SK-N-SH treated with all-trans-retinoic acid at 6 μM for 48 hours (cell line): ENCODE results near the gene SDK2.

Source experiments
- ZNF8 ChIP-seq: fragments of 450-650 bp; formaldehyde crosslinking; IDR thresholded peaks from 2 replicates; pipeline ENCODE4 v1.5.0; 2020; ENCODE audit warnings: mild to moderate bottlenecking, moderate library complexity
- TF ChIP-seq, protein P1 (sequence below): fragments of 250-450 bp; sonication (Bioruptor Pico); IDR thresholded peaks from 2 replicates; pipeline ENCODE4 v1.8.0; 2020; ENCODE audit warnings: mild to moderate bottlenecking, moderate library complexity, borderline replicate concordance

DNA sequence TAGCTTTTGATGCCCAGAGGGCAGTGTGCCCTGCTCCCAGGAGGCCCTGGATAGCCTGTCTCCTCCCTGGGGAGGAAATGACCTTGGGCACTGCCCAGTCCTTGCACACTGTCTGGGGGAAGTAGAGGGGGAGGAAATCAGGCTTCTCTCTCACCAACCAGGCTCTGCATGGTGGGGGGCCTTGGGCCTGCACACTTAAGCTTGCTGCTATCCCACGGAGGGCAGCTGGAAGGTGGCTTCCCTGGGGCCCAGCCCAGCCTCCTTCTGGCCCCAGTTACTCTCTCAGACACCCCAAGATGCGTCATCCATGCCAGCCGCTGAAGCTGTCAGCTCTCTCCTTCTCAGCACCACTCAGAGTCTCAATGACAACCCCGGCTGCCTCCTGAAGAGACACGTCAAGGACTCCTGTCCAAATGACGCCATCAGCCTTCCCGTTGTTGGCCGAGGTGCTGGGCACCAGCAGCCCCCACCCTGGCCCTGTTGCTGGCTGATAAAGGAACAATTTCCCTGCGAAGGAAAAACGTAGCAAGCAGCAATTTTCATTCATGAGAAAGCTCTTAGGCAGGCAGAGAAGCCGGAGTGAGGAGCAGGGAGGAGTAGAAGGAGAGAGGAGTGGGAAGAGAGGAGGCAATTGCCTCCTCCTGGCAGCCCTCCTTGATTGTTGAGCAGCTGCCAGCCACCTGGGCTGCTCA, 95.5 kb downstream of the SDK2 start:
- TF ChIP-seq, protein P1, sequence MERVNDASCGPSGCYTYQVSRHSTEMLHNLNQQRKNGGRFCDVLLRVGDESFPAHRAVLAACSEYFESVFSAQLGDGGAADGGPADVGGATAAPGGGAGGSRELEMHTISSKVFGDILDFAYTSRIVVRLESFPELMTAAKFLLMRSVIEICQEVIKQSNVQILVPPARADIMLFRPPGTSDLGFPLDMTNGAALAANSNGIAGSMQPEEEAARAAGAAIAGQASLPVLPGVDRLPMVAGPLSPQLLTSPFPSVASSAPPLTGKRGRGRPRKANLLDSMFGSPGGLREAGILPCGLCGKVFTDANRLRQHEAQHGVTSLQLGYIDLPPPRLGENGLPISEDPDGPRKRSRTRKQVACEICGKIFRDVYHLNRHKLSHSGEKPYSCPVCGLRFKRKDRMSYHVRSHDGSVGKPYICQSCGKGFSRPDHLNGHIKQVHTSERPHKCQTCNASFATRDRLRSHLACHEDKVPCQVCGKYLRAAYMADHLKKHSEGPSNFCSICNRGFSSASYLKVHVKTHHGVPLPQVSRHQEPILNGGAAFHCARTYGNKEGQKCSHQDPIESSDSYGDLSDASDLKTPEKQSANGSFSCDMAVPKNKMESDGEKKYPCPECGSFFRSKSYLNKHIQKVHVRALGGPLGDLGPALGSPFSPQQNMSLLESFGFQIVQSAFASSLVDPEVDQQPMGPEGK, result no peak
- TF ChIP-seq ZNF8, result no peak
